ENCODE results near the gene USP36. TPM values are rescaled to one million over a fixed set of nuclear protein-coding genes. Genes with fewer than 3 reads are reported as not detected.

The USP36 gene
- total RNA-seq, 1 experiment from 2014 or later = 74.0 TPM

GRCh38 chr17:78822552-78822951 is 18.1 kb downstream of the USP36 start (continued):
- TF ChIP-seq ZNF532 (CRISPR knock-in tag; IDR thresholded peaks at IDR 0.05; ENCODE audit: borderline replicate concordance) (no peak), TEAD4 (CRISPR knock-in tag; IDR thresholded peaks at IDR 0.05) (no peak)

- no peak for DNase-seq (ENCODE audit: low spot score)
- H3K27ac Mint-ChIP-seq = no peak overlapping the region
- no peaks in the 10 kb centered on the region for H3K9me3 Mint-ChIP-seq
- no peak for TF ChIP-seq RORB (CRISPR knock-in tag; IDR thresholded peaks at IDR 0.05)
- no peak for TF ChIP-seq ZNF425 (CRISPR knock-in tag; conservative IDR thresholded peaks at IDR 0.05)
- no peak for TF ChIP-seq KAT7 (CRISPR knock-in tag; IDR thresholded peaks at IDR 0.05; ENCODE audit: borderline replicate concordance)
- TF ChIP-seq CBFB (CRISPR knock-in tag; IDR thresholded peaks at IDR 0.05; ENCODE audit: low read depth) = no peak
- no peak for TF ChIP-seq ZNF138 (CRISPR knock-in tag; conservative IDR thresholded peaks at IDR 0.05)
- CTCF ChIA-PET = interaction anchor here (1.3 kb wide), 1 partner anchor 325 kb away, joined by 3 read pairs; no protein-coding TSS in a partner anchor
- H3K36me3 Mint-ChIP-seq = peaks cover 93% of the 10 kb centered on the region
- H3K4me1 Mint-ChIP-seq = no peaks in the 10 kb centered on the region
- no peak overlapping the region for H3K4me3 Mint-ChIP-seq
- no peaks in the 10 kb centered on the region for H3K27me3 Mint-ChIP-seq (ENCODE audit: low read depth)
- ATAC-seq = no peak
- POLR2A ChIA-PET = interaction anchor here (0.7 kb wide), 1 partner anchor 457 kb away, joined by 3 read pairs; no protein-coding TSS in a partner anchor
Observed at GRCh38 chr17:78821961-78822360, 18.7 kb downstream of the USP36 start.

GRCh38 chr17:78820841-78821240 is 19.8 kb downstream of the USP36 start:
- CTCF ChIA-PET = no interaction called here

More at GRCh38 chr17:78820841-78821240, 19.8 kb downstream of the USP36 start:
- ATAC-seq (no peak), DNase-seq (ENCODE audit: low spot score) (no peak)
- Mint-ChIP-seq H3K4me1 (no peaks in the 10 kb centered on the region), H3K4me3 (no peak overlapping the region), H3K27ac (no peak overlapping the region), H3K36me3 (peaks cover 89% of the 10 kb centered on the region), H3K27me3 (ENCODE audit: low read depth) (no peaks in the 10 kb centered on the region), H3K9me3 (no peaks in the 10 kb centered on the region)
- POLR2A ChIA-PET = no interaction called here
- TF ChIP-seq MXD4 (CRISPR knock-in tag; IDR thresholded peaks at IDR 0.05; ENCODE audit: borderline replicate concordance) (no peak), FOXP4 (CRISPR knock-in tag; IDR thresholded peaks at IDR 0.05) (no peak), ZNF121 (CRISPR knock-in tag; IDR thresholded peaks at IDR 0.05) (no peak)
